ENCODE data around the gene PXMP4. TPM values are rescaled to one million over a fixed set of nuclear protein-coding genes. Genes with fewer than 3 reads are reported as not detected.

The PXMP4 gene
- total and polyA plus RNA-seq, 9 of the 15 experiments (the other 6 are each of a cell fraction or from before 2014, with no cell fraction given), result 4.8 to 29.1 (median 6.8) TPM

GRCh38 chr20:33688938-33689424 is 31.1 kb downstream of the PXMP4 start (continued):
- TF ChIP-seq NCOR1 (IDR thresholded peaks at IDR 0.05), result peak; percentile 93
- TF ChIP-seq DMBX1 (CRISPR knock-in tag; IDR thresholded peaks at IDR 0.05; ENCODE audit: borderline replicate concordance), result peak; percentile 67; the same call in 1 of the 2 replicates
- TF ChIP-seq CHD4 (IDR thresholded peaks at IDR 0.05; ENCODE audit: insufficient read depth, insufficient replicate concordance, low read depth, low read length, poor library complexity, severe bottlenecking), result peak; percentile 17
- peak; percentile 96 for TF ChIP-seq RBM25 (IDR thresholded peaks at IDR 0.05; ENCODE audit: low read depth, low read length, severe bottlenecking)
- TF ChIP-seq FOSL1 (tag; conservative IDR thresholded peaks at IDR 0.05), result no peak; the same call in 1 of the 2 replicates
- TF ChIP-seq ETS2 (tag; IDR thresholded peaks at IDR 0.05; ENCODE audit: borderline replicate concordance, poor library complexity, severe bottlenecking), result no peak
- peak in 1 of 2 experiments; percentile 89; a peak in 2 of 4 replicates for TF ChIP-seq TEAD1 (CRISPR knock-in tag; IDR thresholded peaks at IDR 0.05)
- TF ChIP-seq TEAD4 (IDR thresholded peaks at IDR 0.05; ENCODE audit: low read length), result peak; percentile 93
- no peak for TF ChIP-seq TEAD4 (CRISPR knock-in tag; IDR thresholded peaks at IDR 0.05; ENCODE audit: borderline replicate concordance)
- no peak for TF ChIP-seq DEAF1 (CRISPR knock-in tag; IDR thresholded peaks at IDR 0.05)
- TF ChIP-seq ZNF584 (CRISPR knock-in tag; IDR thresholded peaks at IDR 0.05; ENCODE audit: low read depth), result no peak
- no peak for TF ChIP-seq ARID2 (IDR thresholded peaks at IDR 0.05)
- TF ChIP-seq MEIS2 (IDR thresholded peaks at IDR 0.05; ENCODE audit: partially characterized antibody), result peak; percentile 85
- no peak for TF ChIP-seq NRF1 (conservative IDR thresholded peaks at IDR 0.05 in 1 of 2, IDR thresholded peaks at IDR 0.05 in 1 of 2)
- TF ChIP-seq SMARCE1 (IDR thresholded peaks at IDR 0.05), result peak; percentile 85
- TF ChIP-seq RCOR1 (IDR thresholded peaks at IDR 0.05; ENCODE audit: borderline replicate concordance in 1 of 2, low read depth in 2 of 2, low read length in 2 of 2), result peak in 1 of 2 experiments; percentile 95; a peak in 2 of 4 replicates
- TF ChIP-seq ESRRA (IDR thresholded peaks at IDR 0.05; ENCODE audit: borderline replicate concordance, low read depth), result peak; percentile 65
- no peak for TF ChIP-seq HMG20A (CRISPR knock-in tag; conservative IDR thresholded peaks at IDR 0.05)
- peak; percentile 41; the same call in 1 of the 2 replicates for TF ChIP-seq EP400 (IDR thresholded peaks at IDR 0.05)
- peak; percentile 4; the same call in 1 of the 2 replicates for TF ChIP-seq MAFF (IDR thresholded peaks at IDR 0.05; ENCODE audit: low read length)
- no peak for TF ChIP-seq E2F3 (CRISPR knock-in tag; IDR thresholded peaks at IDR 0.05)
- TF ChIP-seq MTA2 (IDR thresholded peaks at IDR 0.05; ENCODE audit: low read depth), result peak; percentile 83
- TF ChIP-seq MTA3 (IDR thresholded peaks at IDR 0.05; ENCODE audit: borderline replicate concordance), result peak; percentile 61; the same call in 1 of the 2 replicates
- TF ChIP-seq CTCF (IDR thresholded peaks at IDR 0.05 in 2 of 3, conservative IDR thresholded peaks at IDR 0.05 in 1 of 3; ENCODE audit: insufficient read depth in 2 of 3, low read depth in 1 of 3, low read length in 3 of 3), result no peak
- peak; percentile 92 for TF ChIP-seq CBFA2T2 (conservative IDR thresholded peaks at IDR 0.05)
- no peak for TF ChIP-seq SMAD1 (IDR thresholded peaks at IDR 0.05; ENCODE audit: low read depth, low read length, partially characterized antibody)
